Urinary bladder (tissue), 4 donors: ENCODE measurements around the gene DCAF8. TPM values are rescaled to one million over a fixed set of nuclear protein-coding genes. Genes with fewer than 3 reads are reported as not detected.
A peak's percentile ranks its signal among the peaks of the same experiment; 100 is the strongest.

Experiments
- DNase-seq: peaks from one replicate; pipeline ENCODE4 v3.0.0-alpha.2; 2015; ENCODE audit errors: extremely low spot score
- H3K27ac ChIP-seq: one replicate; pipeline ENCODE4 v1.5.1; 2013; ENCODE audit warnings: low read depth, mild to moderate bottlenecking, moderate library complexity
- H3K36me3 ChIP-seq: one replicate; pipeline ENCODE4 v1.6.1; 2013; ENCODE audit warnings: mild to moderate bottlenecking, moderate library complexity; ENCODE audit not compliant: insufficient read depth
- H3K4me1 ChIP-seq: one replicate; pipeline ENCODE4 v1.6.1; 2013; ENCODE audit warnings: mild to moderate bottlenecking, moderate library complexity; ENCODE audit not compliant: insufficient read depth
- H3K4me3 ChIP-seq: one replicate; pipeline ENCODE4 v1.5.1; 2013; ENCODE audit warnings: low read depth, low read length
- WGBS: extraction: QIAGEN DNeasy Blood & Tissue Kit; methylation state at CpG from one replicate; pipeline ENCODE4 v1.1.7; 2013; 5-methylcytosine and 5-hydroxymethylcytosine counted together
- polyA plus RNA-seq: library from polyadenylated mRNA; stranded (reverse); fragments of 200-250 nt; gene quantifications from one replicate; pipeline ENCODE4 v1.2.3, GENCODE V29; 2013
- total RNA-seq: library from RNA; depleted of rRNA; stranded (reverse); fragments of >200 nt; gene quantifications from one replicate; pipeline ENCODE4 v1.2.3, GENCODE V29; 2014
- donor health status: healthy with polysubstance abuse.
- donor health status: healthy.

Gene DCAF8
- total and polyA plus RNA-seq, 2 donors: 92.9 to 123 TPM

GRCh38 chr1:160255781-160256300 is 6.5 kb downstream of the DCAF8 start:
- Histone ChIP-seq H3K36me3 (no peaks in the 10 kb centered on the region), H3K27ac (no peak overlapping the region)
- 83% methylated on average over 4 of the region's 4 CpGs for WGBS

GRCh38 chr1:160251687-160252526 is 10.4 kb downstream of the DCAF8 start:
- DNase-seq: peak; percentile 35
- H3K27ac ChIP-seq: no peak overlapping the region
- H3K4me1 ChIP-seq: no peaks in the 10 kb centered on the region
- 66% methylated on average over 5 of the region's 5 CpGs for WGBS
- H3K4me3 ChIP-seq: no peak overlapping the region
- no peaks in the 10 kb centered on the region for H3K36me3 ChIP-seq

More at GRCh38 chr1:160255781-160256300, 6.5 kb downstream of the DCAF8 start:
- DNase-seq: no peak
- Histone ChIP-seq H3K4me1 (no peaks in the 10 kb centered on the region), H3K4me3 (no peak overlapping the region)

GRCh38 chr1:160251011-160251410 is 11.3 kb downstream of the DCAF8 start:
- no peak overlapping the region for H3K4me3 ChIP-seq
- H3K4me1 ChIP-seq: no peaks in the 10 kb centered on the region
- no peak for DNase-seq
- no peak overlapping the region for H3K27ac ChIP-seq
- H3K36me3 ChIP-seq: no peaks in the 10 kb centered on the region

- DNase-seq: no peak
- Histone ChIP-seq H3K4me1 (no peaks in the 10 kb centered on the region), H3K27ac (no peak overlapping the region), H3K36me3 (peaks cover 3% of the 10 kb centered on the region), H3K4me3 (no peak overlapping the region)
- 94% methylated on average over 1 of the region's 1 CpG for WGBS
Measured at GRCh38 chr1:160247053-160247452, 15.3 kb downstream of the DCAF8 start.

GRCh38 chr1:160245434-160245833 is 16.9 kb downstream of the DCAF8 start:
- no peaks in the 10 kb centered on the region for H3K4me1 ChIP-seq
- peaks cover 3% of the 10 kb centered on the region for H3K36me3 ChIP-seq
- DNase-seq: no peak
- 100% methylated on average over 1 of the region's 1 CpG for WGBS
- H3K4me3 ChIP-seq: no peak overlapping the region
- H3K27ac ChIP-seq: no peak overlapping the region

- H3K36me3 ChIP-seq: peaks cover 11% of the 10 kb centered on the region
- no peak overlapping the region for H3K4me3 ChIP-seq
- no peaks in the 10 kb centered on the region for H3K4me1 ChIP-seq
- DNase-seq: no peak
- H3K27ac ChIP-seq: no peak overlapping the region
- WGBS: 84% methylated on average over 1 of the region's 1 CpG
Measured at GRCh38 chr1:160244209-160244608, 18.1 kb downstream of the DCAF8 start.

GRCh38 chr1:160243767-160244166 is 18.6 kb downstream of the DCAF8 start:
- Histone ChIP-seq H3K4me3 (no peak overlapping the region), H3K27ac (no peak overlapping the region), H3K36me3 (peaks cover 11% of the 10 kb centered on the region), H3K4me1 (no peaks in the 10 kb centered on the region)
- DNase-seq: no peak

GRCh38 chr1:160239582-160240299 is 22.6 kb downstream of the DCAF8 start:
- no peak overlapping the region for H3K27ac ChIP-seq
- H3K4me3 ChIP-seq: no peak overlapping the region
- DNase-seq: no peak
- WGBS: 95% methylated on average over 24 of the region's 24 CpGs
- H3K36me3 ChIP-seq: peaks cover 19% of the 10 kb centered on the region
- H3K4me1 ChIP-seq: no peaks in the 10 kb centered on the region

- H3K36me3 ChIP-seq: peaks cover 17% of the 10 kb centered on the region
Measured at GRCh38 chr1:160238408-160238807, 23.9 kb downstream of the DCAF8 start.

GRCh38 chr1:160237558-160237957 is 24.8 kb downstream of the DCAF8 start:
- no peak overlapping the region for H3K4me3 ChIP-seq
- no peak overlapping the region for H3K27ac ChIP-seq
- H3K36me3 ChIP-seq: peaks cover 15% of the 10 kb centered on the region
- no peak for DNase-seq
- WGBS: 96% methylated on average over 2 of the region's 2 CpGs
- no peaks in the 10 kb centered on the region for H3K4me1 ChIP-seq

More at GRCh38 chr1:160238408-160238807, 23.9 kb downstream of the DCAF8 start:
- no peak overlapping the region for H3K27ac ChIP-seq
- no peak for DNase-seq
- WGBS: 96% methylated on average over 5 of the region's 5 CpGs
- H3K4me1 ChIP-seq: no peaks in the 10 kb centered on the region
- H3K4me3 ChIP-seq: no peak overlapping the region

GRCh38 chr1:160236806-160237205 is 25.5 kb downstream of the DCAF8 start:
- no peaks in the 10 kb centered on the region for H3K4me1 ChIP-seq
- 87% methylated on average over 5 of the region's 5 CpGs for WGBS
- peaks cover 15% of the 10 kb centered on the region for H3K36me3 ChIP-seq
- no peak for DNase-seq
- H3K27ac ChIP-seq: no peak overlapping the region
- no peak overlapping the region for H3K4me3 ChIP-seq

GRCh38 chr1:160232911-160233310 is 29.4 kb downstream of the DCAF8 start:
- DNase-seq: no peak
- Histone ChIP-seq H3K36me3 (peaks cover 7% of the 10 kb centered on the region), H3K4me1 (no peaks in the 10 kb centered on the region), H3K27ac (no peak overlapping the region), H3K4me3 (no peak overlapping the region)

- no peak overlapping the region for H3K27ac ChIP-seq
- H3K4me3 ChIP-seq: no peak overlapping the region
- H3K4me1 ChIP-seq: no peaks in the 10 kb centered on the region
- H3K36me3 ChIP-seq: peaks cover 5% of the 10 kb centered on the region
- DNase-seq: no peak
Measured at GRCh38 chr1:160228431-160228830, 33.9 kb downstream of the DCAF8 start.

- 97% methylated on average over 1 of the region's 1 CpG for WGBS
- Histone ChIP-seq H3K36me3 (peaks cover 5% of the 10 kb centered on the region), H3K27ac (no peak overlapping the region)
Measured at GRCh38 chr1:160227561-160227960, 34.8 kb downstream of the DCAF8 start.

More at GRCh38 chr1:160227561-160227960, 34.8 kb downstream of the DCAF8 start:
- Histone ChIP-seq H3K4me1 (no peaks in the 10 kb centered on the region), H3K4me3 (no peak overlapping the region)
- no peak for DNase-seq
